Tibial nerve (tissue), 4 donors: ENCODE results near the gene EFCAB6. TPM values are rescaled to one million over a fixed set of nuclear protein-coding genes. Genes with fewer than 3 reads are reported as not detected.

ENCODE experiments used
- DNase-seq, 2 donors: peaks; one replicate each; pipeline ENCODE4 v3.0.0-alpha.2; 2019; ENCODE audit warnings: low spot score in 2 of 2
- H3K27ac ChIP-seq, 4 donors: fragments of 200-600 bp; sonication (generic) in 3 of 4; one replicate each; pipeline ENCODE4 v1.5.1; 2017 to 2019; ENCODE audit warnings: mild to moderate bottlenecking in 1 of 4
- H3K27me3 ChIP-seq, 2 donors: fragments of 200-600 bp; sonication (generic) in 1 of 2; one replicate each; pipeline versions ENCODE4 v1.5.1 to v1.6.0; 2017 to 2019
- H3K36me3 ChIP-seq, 3 donors: fragments of 200-600 bp; sonication (generic); one replicate each; pipeline ENCODE4 v1.5.1; 2018 to 2019
- H3K4me1 ChIP-seq, 4 donors: fragments of 200-600 bp; sonication (generic) in 3 of 4; one replicate each; pipeline ENCODE4 v1.5.1; 2017 to 2019
- H3K4me3 ChIP-seq, 4 donors: fragments of 200-600 bp; sonication (generic) in 3 of 4; one replicate each; pipeline ENCODE4 v1.5.1; 2017 to 2019; ENCODE audit warnings: mild to moderate bottlenecking in 1 of 4, moderate library complexity in 1 of 4
- H3K9me3 ChIP-seq, 4 donors: fragments of 200-600 bp; sonication (generic) in 3 of 4; one replicate each; pipeline ENCODE4 v1.5.1; 2017 to 2019
- EP300 ChIP-seq, 2 donors: sonication (generic); formaldehyde crosslinking; IDR thresholded peaks; one replicate each; pipeline ENCODE4 v1.6.1; 2017; ENCODE audit warnings: antibody characterized with exemption in 2 of 2, mild to moderate bottlenecking in 1 of 2
- POLR2A ChIP-seq, 2 donors: fragments of 450-650 bp; IDR thresholded peaks; one replicate each; pipeline ENCODE4 v1.6.1; 2017; ENCODE audit warnings: antibody characterized with exemption in 2 of 2, mild to moderate bottlenecking in 2 of 2, moderate library complexity in 2 of 2
- WGBS, 2 donors: methylation state at CpG; one replicate each; pipeline ENCODE4 v1.1.5; 2018; 5-methylcytosine and 5-hydroxymethylcytosine counted together
- total RNA-seq, 4 donors: library from RNA; depleted of rRNA; stranded (reverse); fragments of >200 nt; gene quantifications; one replicate each; pipeline ENCODE4 v1.1.0, GENCODE V29; 2016
- TF ChIP-seq, protein P1 (sequence below), 5 experiments: fragments of 200-600 bp in 3 of 5; fragments of 450-650 bp in 2 of 5; sonication (generic) in 3 of 5; IDR thresholded peaks; one replicate each; pipeline ENCODE4 v1.5.1; 2016 to 2019; ENCODE audit warnings: antibody characterized with exemption in 5 of 5, mild to moderate bottlenecking in 3 of 5, moderate library complexity in 2 of 5

Gene EFCAB6
- total RNA-seq, 4 donors from 2014 or later, result 3.3 to 9.2 (median 6.8) TPM

DNA sequence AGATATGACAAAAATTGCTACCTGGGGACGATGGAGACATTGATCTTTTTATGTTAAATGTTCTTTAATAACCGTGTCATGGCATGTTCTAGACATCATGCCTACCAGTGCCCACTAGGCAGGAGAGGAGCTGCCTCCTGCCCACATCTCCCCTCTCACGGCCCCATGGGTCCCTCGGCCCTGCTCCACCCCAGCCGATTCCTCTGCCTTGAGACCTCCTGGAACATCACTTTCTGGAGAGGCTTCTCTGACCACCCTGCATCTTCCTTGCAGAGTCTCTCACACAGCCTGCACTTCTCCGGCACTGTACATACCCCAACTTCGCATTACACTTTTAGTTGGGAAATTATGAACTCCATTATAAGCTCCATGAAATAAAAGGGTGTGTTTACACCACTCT is 16.8 kb downstream of the EFCAB6 start:
- H3K4me1 ChIP-seq, result no peaks in the 10 kb centered on the region
- H3K9me3 ChIP-seq, result peaks cover 0 to 7% (median 2%) of the 10 kb centered on the region in 4 donors
- DNase-seq, result no peak
- H3K27ac ChIP-seq, result no peak overlapping the region
- TF ChIP-seq, protein P1, sequence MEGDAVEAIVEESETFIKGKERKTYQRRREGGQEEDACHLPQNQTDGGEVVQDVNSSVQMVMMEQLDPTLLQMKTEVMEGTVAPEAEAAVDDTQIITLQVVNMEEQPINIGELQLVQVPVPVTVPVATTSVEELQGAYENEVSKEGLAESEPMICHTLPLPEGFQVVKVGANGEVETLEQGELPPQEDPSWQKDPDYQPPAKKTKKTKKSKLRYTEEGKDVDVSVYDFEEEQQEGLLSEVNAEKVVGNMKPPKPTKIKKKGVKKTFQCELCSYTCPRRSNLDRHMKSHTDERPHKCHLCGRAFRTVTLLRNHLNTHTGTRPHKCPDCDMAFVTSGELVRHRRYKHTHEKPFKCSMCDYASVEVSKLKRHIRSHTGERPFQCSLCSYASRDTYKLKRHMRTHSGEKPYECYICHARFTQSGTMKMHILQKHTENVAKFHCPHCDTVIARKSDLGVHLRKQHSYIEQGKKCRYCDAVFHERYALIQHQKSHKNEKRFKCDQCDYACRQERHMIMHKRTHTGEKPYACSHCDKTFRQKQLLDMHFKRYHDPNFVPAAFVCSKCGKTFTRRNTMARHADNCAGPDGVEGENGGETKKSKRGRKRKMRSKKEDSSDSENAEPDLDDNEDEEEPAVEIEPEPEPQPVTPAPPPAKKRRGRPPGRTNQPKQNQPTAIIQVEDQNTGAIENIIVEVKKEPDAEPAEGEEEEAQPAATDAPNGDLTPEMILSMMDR (IDR thresholded peaks at IDR 0.05), result no peak
- TF ChIP-seq POLR2A (IDR thresholded peaks at IDR 0.05), result no peak
- TF ChIP-seq EP300 (IDR thresholded peaks at IDR 0.05), result no peak
- H3K4me3 ChIP-seq, result no peak overlapping the region
- H3K27me3 ChIP-seq, result no peaks in the 10 kb centered on the region
- 82 to 88% methylated on average over 7 of the region's 7 CpGs for WGBS, 2 donors
- peaks cover 0 to 7% (median 0%) of the 10 kb centered on the region in 3 donors for H3K36me3 ChIP-seq

GRCh38 chr22:43792905-43793304 is 19.2 kb downstream of the EFCAB6 start:
- H3K4me1 ChIP-seq, result no peaks in the 10 kb centered on the region
- H3K27me3 ChIP-seq, result no peaks in the 10 kb centered on the region
- no peak for DNase-seq
- H3K9me3 ChIP-seq, result peaks cover 0 to under 1% (median 0%) of the 10 kb centered on the region in 4 donors
- no peak overlapping the region for H3K27ac ChIP-seq
- H3K4me3 ChIP-seq, result no peak overlapping the region
- peaks cover 0 to 7% (median 0%) of the 10 kb centered on the region in 3 donors for H3K36me3 ChIP-seq
- TF ChIP-seq, protein P1 (IDR thresholded peaks at IDR 0.05), result no peak
- TF ChIP-seq POLR2A (IDR thresholded peaks at IDR 0.05) (no peak), EP300 (IDR thresholded peaks at IDR 0.05) (no peak)
- WGBS, 2 donors, result 65 to 75% methylated on average over 5 of the region's 5 CpGs

- DNase-seq, result no peak
- Histone ChIP-seq H3K36me3 (peaks cover 0 to 7% (median 0%) of the 10 kb centered on the region in 3 donors), H3K27me3 (no peaks in the 10 kb centered on the region), H3K27ac (no peak overlapping the region), H3K4me3 (no peak overlapping the region), H3K9me3 (peaks cover 0 to 18% (median 3%) of the 10 kb centered on the region in 4 donors), H3K4me1 (no peaks in the 10 kb centered on the region)
- TF ChIP-seq EP300 (IDR thresholded peaks at IDR 0.05) (no peak), POLR2A (IDR thresholded peaks at IDR 0.05) (no peak)
- TF ChIP-seq, protein P1 (IDR thresholded peaks at IDR 0.05), result no peak
- 45 to 50% methylated on average over 7 of the region's 7 CpGs for WGBS, 2 donors
Observed at GRCh38 chr22:43789452-43789851, 22.7 kb downstream of the EFCAB6 start.

DNA sequence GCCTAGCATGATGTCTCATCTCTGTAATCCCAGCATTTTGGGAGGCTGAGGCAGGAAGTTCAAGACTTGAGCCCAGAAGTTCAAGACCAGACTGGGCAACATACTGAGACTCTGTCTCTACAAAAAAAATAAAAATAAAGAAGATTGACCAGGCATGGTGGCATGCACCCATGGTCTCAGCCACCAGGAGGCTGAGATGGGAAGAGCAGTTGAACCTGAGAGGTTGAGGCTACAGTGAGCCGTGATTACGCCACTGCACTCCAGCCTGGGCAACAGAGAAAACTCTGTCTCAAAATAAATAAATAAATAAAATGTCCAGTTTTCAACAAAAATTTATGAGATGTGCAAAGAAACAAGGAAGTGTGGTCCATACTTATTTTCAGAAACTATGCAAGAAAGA is 28.3 kb downstream of the EFCAB6 start:
- WGBS, 2 donors, result 83 to 94% methylated on average over 2 of the region's 2 CpGs
- DNase-seq, result no peak

GRCh38 chr22:43782448-43782847 is 29.7 kb downstream of the EFCAB6 start:
- Histone ChIP-seq H3K36me3 (peaks cover 0 to 13% (median 0%) of the 10 kb centered on the region in 3 donors), H3K27me3 (no peaks in the 10 kb centered on the region), H3K4me1 (no peaks in the 10 kb centered on the region), H3K27ac (no peak overlapping the region), H3K4me3 (no peak overlapping the region), H3K9me3 (peaks cover 0 to 12% (median 3%) of the 10 kb centered on the region in 4 donors)
- WGBS, 2 donors, result 84 to 87% methylated on average over 3 of the region's 3 CpGs
- no peak for DNase-seq
- TF ChIP-seq EP300 (IDR thresholded peaks at IDR 0.05) (no peak), POLR2A (IDR thresholded peaks at IDR 0.05) (no peak)
- TF ChIP-seq, protein P1 (IDR thresholded peaks at IDR 0.05), result no peak

More for the DNA sequence above, 28.3 kb downstream of the EFCAB6 start:
- Histone ChIP-seq H3K27me3 (no peaks in the 10 kb centered on the region), H3K36me3 (peaks cover 0 to 11% (median 0%) of the 10 kb centered on the region in 3 donors), H3K4me3 (no peak overlapping the region), H3K9me3 (peaks cover 0 to 18% (median 3%) of the 10 kb centered on the region in 4 donors), H3K27ac (no peak overlapping the region), H3K4me1 (no peaks in the 10 kb centered on the region)
- TF ChIP-seq EP300 (IDR thresholded peaks at IDR 0.05) (no peak), POLR2A (IDR thresholded peaks at IDR 0.05) (no peak)
- TF ChIP-seq, protein P1 (IDR thresholded peaks at IDR 0.05), result no peak
